HG02763 (cell line): ENCODE results near the gene ZSWIM7.
"Not testable (repeated sequence)": the region's sequence is repeated elsewhere in the genome, so short reads cannot be mapped to it uniquely, and the experiment has no call there.

Source experiments
- ATAC-seq: cut with Tn5 transposase; IDR thresholded peaks from one replicate; pipeline ENCODE4 v1.9.1; 2021; ENCODE audit warnings: mild to moderate bottlenecking, moderate library complexity; ENCODE audit not compliant: unreplicated experiment

ZSWIM7 gene

GRCh38 chr17:15958484-15958854, 41.0 kb downstream of the ZSWIM7 start:
- ATAC-seq = no peak

DNA sequence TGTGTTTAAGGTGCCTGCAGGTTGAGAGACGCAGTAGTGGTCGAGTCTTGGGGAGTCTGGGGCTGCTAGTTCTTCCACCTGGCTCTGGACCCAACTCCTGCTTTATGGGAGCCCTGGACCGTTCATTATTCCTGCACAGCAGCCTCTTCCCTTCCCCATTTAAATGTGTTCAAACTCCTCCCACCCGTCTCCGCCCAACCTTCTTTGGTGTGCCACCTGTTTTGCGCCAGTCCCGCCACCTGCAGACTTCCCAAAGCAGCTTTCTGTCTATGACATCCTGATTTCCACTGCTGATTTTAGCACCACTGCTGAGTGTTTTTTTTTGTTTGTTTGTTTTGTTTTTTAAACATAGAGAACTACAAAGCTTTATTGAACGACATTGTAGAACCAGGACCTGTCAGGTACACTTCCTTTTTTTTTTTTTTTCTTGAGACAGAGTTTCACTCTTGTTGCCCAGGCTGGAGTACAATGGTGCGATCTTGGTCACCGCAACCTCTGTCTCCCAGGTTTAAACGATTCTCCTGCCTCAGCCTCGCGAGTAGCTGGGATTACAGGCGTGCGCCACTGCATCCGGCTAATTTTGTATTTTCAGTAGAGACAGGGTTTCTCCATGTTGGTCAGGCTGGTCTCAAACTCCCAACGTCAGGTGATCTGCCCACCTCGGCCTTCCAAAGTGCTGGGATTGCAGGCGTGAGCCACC, 41.7 kb downstream of the ZSWIM7 start:
- ATAC-seq = no peak

DNA sequence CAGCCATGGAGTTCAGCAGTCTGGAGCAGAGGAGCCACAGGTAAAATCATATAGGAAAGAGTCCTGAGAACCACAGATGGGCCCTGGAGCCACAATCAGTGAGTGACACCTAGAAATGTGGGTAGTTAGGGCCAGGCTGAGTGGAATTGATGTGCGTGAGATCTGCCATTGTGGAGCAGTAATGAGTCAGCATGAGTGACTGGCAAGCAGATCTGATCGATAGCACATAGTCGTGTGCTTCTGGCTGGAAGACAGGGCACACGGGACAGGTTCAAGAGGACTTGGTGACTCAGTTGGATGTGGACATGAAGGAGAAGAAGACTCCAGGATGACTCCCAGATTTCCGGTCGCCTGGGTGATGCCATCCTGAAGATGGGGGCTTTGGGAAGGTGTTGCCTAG, 42.3 kb downstream of the ZSWIM7 start:
- no peak for ATAC-seq

- no peak for ATAC-seq
Measured at GRCh38 chr17:15955793-15956541, 43.5 kb downstream of the ZSWIM7 start.

DNA sequence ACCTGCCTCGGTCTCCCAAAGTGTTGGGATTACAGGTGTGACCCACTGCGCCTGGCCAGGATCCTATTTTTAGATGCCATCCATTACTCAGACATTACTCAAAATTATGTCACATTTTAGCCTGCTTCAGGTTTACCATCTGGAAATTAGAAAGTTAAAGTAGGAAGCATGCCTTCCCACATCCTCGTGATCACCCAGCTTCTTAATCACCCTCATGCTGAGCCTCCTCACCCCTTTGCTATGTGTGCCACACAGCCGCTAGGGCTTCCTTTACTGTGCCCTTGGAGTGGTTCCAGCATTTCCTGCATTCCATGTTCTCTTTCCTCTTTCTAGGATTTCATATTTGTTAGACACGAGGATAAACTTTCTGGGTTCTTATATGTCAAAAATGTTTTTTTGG, 45.3 kb downstream of the ZSWIM7 start:
- ATAC-seq = no peak

GRCh38 chr17:15952916-15953790, 46.4 kb downstream of the ZSWIM7 start:
- ATAC-seq = no peak

DNA sequence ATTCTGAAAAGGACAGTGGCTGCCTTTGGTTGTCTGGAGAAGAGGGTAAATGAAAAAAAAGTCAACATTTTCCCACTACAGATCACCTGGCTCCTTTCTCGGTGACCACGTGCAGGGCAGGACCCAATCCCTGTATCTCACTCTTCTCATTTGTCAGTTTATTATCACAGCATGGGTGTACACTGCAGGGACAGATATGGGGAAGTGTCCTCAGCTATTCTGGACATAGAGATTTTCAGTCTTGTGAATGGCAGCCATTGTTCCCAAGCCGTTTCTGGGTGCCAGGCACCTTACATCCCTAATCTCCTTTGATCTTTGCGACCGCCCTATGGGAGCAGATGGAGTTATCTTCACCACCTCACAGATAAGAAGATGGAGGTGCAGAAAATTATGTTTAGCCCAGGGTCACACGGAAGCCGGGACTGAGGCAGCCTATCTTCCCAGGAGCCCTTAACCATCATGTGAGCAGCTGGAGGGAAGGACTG, 47.4 kb downstream of the ZSWIM7 start:
- no peak for ATAC-seq

GRCh38 chr17:15951368-15952047, 48.0 kb downstream of the ZSWIM7 start:
- no peak for ATAC-seq

DNA sequence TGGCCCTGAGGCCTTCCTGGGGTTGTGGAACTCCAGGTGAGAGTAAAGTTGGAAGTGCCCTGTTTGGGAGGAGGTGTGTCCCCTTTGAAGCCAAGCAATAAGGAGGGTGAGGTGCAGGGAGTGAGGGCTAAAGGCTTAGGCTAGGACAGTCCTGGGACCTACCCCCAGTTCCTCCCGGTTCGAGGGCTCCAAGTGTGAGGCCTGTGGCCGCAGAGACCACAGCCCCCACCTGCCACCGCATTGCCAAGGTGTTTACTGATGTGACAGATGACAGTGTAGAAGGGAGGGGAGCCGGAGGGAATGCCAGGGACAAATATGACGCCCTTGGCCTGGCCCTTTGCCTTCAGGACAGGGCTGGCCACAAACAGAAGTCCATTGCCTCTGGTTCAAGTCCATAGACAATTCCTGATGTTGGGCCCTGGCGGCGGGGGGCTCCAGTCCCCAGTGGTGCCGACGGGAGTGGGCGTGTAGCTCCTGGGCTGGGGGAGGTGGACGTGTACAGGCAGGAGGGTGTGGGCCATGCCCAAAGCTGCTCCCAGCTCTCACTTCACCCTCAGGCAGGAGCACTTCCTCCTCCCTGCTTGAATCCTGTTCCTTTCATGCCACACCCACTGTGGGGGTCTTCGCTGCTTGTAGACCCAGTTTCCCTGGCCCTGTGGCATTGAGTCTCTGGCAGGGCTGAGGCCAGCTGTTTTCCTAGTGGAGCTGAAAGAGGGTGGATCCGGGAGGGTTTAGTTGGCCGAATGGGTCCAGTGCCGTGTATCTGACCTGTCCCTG, 51.3 kb downstream of the ZSWIM7 start:
- ATAC-seq = no peak

- ATAC-seq = no peak
Measured at GRCh38 chr17:15947271-15947670, 52.2 kb downstream of the ZSWIM7 start.

DNA sequence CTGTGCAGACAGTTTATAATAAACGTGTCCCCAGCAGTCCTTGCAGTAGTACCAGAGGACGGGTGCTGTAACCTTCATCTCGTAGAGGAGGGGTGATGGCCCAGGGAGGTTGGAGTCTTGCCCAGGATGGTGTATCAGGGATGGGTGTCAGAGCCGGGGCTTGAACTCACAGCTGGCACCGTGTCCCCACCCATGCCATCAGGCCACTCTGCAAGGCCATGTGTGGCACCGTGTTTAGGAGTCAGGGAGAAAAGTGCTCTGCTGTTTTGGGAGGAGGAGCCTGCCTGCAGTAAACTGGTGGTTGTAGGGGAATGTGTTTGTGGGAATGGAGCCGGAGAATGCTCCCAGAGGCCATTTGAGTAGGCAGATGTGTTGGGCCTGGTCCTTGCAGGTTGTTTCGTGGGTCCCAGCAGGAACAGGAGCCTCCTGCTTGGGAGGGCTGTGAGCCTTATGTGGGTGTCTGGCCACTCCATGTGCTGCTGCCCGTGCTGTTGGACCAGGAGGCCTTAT, 52.8 kb downstream of the ZSWIM7 start:
- no peak for ATAC-seq

- ATAC-seq = peak; percentile 14
Measured at GRCh38 chr17:15945527-15946191, 53.8 kb downstream of the ZSWIM7 start.

- ATAC-seq = peak; percentile 45
Measured at GRCh38 chr17:15944759-15945526, 54.6 kb downstream of the ZSWIM7 start, which contains the start of gene ADORA2B. ADORA2B (plus strand) TSS chr17:15945130; CDS start chr17:15945249, 119 bp downstream.

- no peak for ATAC-seq
Measured at GRCh38 chr17:15943971-15944758, 55.3 kb downstream of the ZSWIM7 start.

DNA sequence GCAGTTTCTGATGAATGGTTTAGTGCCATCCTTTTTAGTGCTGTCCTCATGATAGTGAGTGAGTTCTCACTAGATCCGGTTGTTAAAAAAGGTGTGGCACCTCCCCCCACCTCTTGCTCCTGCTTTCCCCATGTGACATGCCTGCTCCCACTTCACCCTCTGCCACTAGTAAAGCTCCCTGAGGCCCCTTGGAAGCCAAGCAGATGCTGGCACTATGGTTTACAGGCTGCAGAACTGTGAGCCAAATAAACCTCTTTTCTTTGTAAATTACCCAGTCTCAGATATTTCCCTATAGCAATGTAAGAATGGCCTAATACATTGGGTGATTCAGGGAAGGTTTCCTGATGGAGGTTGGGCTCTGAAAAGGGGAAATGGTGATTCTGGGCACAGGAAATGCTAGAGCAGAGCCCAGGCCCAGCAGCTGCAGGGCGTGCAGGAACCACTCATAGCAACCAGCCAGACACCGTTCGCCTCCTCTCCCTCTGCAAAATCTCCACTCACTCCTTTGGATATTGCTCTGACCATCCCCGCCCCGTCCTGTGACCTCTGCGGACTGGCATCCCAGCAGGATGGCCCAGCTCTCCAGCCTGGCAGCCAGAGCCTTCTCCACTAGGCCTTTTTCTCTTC, 57.2 kb downstream of the ZSWIM7 start:
- ATAC-seq = no peak

- no peak for ATAC-seq
Measured at GRCh38 chr17:15941781-15942180, 57.7 kb downstream of the ZSWIM7 start.

GRCh38 chr17:15936481-15936880, 63.0 kb downstream of the ZSWIM7 start:
- not testable (repeated sequence) for ATAC-seq
